GM12892 (cell line): ENCODE measurements around the gene TSEN34.

ENCODE experiments used
- POLR2AphosphoS5 ChIP-seq: IDR thresholded peaks from 2 replicates; pipeline ENCODE4 v1.6.1; 2011; ENCODE audit warnings: low read depth, low read length, control low read depth
- TAF1 ChIP-seq: IDR thresholded peaks from 2 replicates; pipeline ENCODE4 v1.6.1; 2011; ENCODE audit warnings: low read depth, mild to moderate bottlenecking, control low read depth, low read length, borderline replicate concordance

DNA sequence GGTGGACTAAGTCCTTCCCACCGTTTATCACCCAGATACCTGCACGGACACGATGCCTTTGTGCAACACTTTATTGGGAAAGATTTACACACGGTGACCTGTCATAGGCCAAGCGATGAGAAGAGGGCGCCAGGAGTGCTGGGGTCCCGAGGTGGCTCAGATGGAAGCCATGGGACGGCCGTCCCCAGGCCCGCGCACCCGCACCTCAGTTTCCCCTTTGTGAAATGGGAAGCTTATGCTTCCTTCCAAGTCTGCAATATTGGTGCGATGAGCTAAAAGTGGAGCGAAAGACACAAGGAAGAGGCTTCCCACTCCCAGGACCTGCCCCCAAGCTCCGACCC lies 17.8 kb upstream of the TSEN34 start:
- no peak for TF ChIP-seq TAF1
- no peak for TF ChIP-seq POLR2AphosphoS5
